ENCODE results near the gene MRPL36. TPM values are rescaled to one million over a fixed set of nuclear protein-coding genes. Genes with fewer than 3 reads are reported as not detected.

MRPL36 gene
- total and polyA plus RNA-seq, 12 donors: 43.4 to 126 (median 49.8) TPM

- Histone ChIP-seq H3K27ac (peak overlapping the region in 1 of 10 donors; percentile 80), H3K27me3 (no peaks in the 10 kb centered on the region), H3K4me1 (peaks cover 4 to 65% (median 18%) of the 10 kb centered on the region in 9 donors), H3K9me3 (no peaks in the 10 kb centered on the region), H3K4me3 (peak overlapping the region in 1 of 10 donors; percentile 36), H3K36me3 (peaks cover 0 to 29% (median 0%) of the 10 kb centered on the region in 9 donors)
- 87 to 88% methylated on average over 33 of the region's 33 CpGs for WGBS, 2 donors
- no peak for TF ChIP-seq CTCF (IDR thresholded peaks at IDR 0.05)
- DNase-seq: no peak
- intact Hi-C loops (cut with DNase I): no loop called here
- no peak for ATAC-seq
Measured at GRCh38 chr5:1793966-1794900, 5.4 kb downstream of the MRPL36 start.

GRCh38 chr5:1793301-1793740 lies 6.3 kb downstream of the MRPL36 start:
- Histone ChIP-seq H3K4me3 (peak overlapping the region in 1 of 10 donors; percentile 36), H3K27ac (peak overlapping the region in 2 of 10 donors; percentile 16 to 80), H3K36me3 (peaks cover 0 to 25% (median 0%) of the 10 kb centered on the region in 9 donors), H3K27me3 (no peaks in the 10 kb centered on the region), H3K4me1 (peaks cover 0 to 56% (median 12%) of the 10 kb centered on the region in 9 donors), H3K9me3 (no peaks in the 10 kb centered on the region)
- 50 to 62% methylated on average over 10 of the region's 10 CpGs for WGBS, 2 donors
- no peak for ATAC-seq
- TF ChIP-seq CTCF (IDR thresholded peaks at IDR 0.05): no peak
- intact Hi-C loops (cut with DNase I): no loop called here
- no peak for DNase-seq

- ATAC-seq: no peak
Measured at GRCh38 chr5:1792842-1793266, 6.8 kb downstream of the MRPL36 start.

More at GRCh38 chr5:1792842-1793266, 6.8 kb downstream of the MRPL36 start:
- no peak for TF ChIP-seq CTCF (IDR thresholded peaks at IDR 0.05)
- 65 to 67% methylated on average over 8 of the region's 8 CpGs for WGBS, 2 donors
- Histone ChIP-seq H3K9me3 (no peaks in the 10 kb centered on the region), H3K27me3 (no peaks in the 10 kb centered on the region), H3K36me3 (peaks cover 0 to 20% (median 0%) of the 10 kb centered on the region in 9 donors), H3K27ac (peak overlapping the region in 1 of 10 donors; percentile 80), H3K4me3 (peak overlapping the region in 1 of 10 donors; percentile 36), H3K4me1 (peaks cover 0 to 52% (median 10%) of the 10 kb centered on the region in 9 donors)
- intact Hi-C loops (cut with DNase I): no loop called here
- no peak for DNase-seq

Data from heart right ventricle (tissue), 16 donors.